Brain microvascular endothelial cell (primary cell): ENCODE results near the gene DUSP1.

Experiments used
- DNase-seq: peaks from one replicate; pipeline ENCODE4 v3.0.0-alpha.2; 2020
- H3K27ac ChIP-seq: fragments of 250-450 bp; sonication (Bioruptor Pico); 2 replicates; pipeline ENCODE4 v1.5.1; 2020; ENCODE audit warnings: mild to moderate bottlenecking, moderate library complexity
- H3K27me3 ChIP-seq: fragments of 250-450 bp; sonication (Bioruptor Pico); replicated peaks from 2 replicates; pipeline ENCODE4 v1.5.1; 2020; ENCODE audit warnings: mild to moderate bottlenecking
- H3K36me3 ChIP-seq: fragments of 250-450 bp; sonication (Bioruptor Pico); replicated peaks from 2 replicates; pipeline ENCODE4 v1.5.1; 2020; ENCODE audit warnings: mild to moderate bottlenecking
- H3K4me3 ChIP-seq: 2 replicates; pipeline ENCODE4 v1.5.1; 2011; ENCODE audit warnings: low read depth, mild to moderate bottlenecking, control low read depth, low read length, moderate library complexity
- in situ Hi-C: cut with HindIII; loops from 2 replicates; pipeline ENCODE4 v1.10.0; 2017; ENCODE audit warnings: low sequenced_read_pairs, low pct_ligation_motif_present
- TF ChIP-seq, protein P1 (sequence below): IDR thresholded peaks from 2 replicates; pipeline ENCODE4 v1.5.1; 2011; ENCODE audit warnings: low read depth, mild to moderate bottlenecking, moderate library complexity, low read length, control low read depth, inconsistent platforms; ENCODE audit errors: missing control alignments

DUSP1 gene

DNA sequence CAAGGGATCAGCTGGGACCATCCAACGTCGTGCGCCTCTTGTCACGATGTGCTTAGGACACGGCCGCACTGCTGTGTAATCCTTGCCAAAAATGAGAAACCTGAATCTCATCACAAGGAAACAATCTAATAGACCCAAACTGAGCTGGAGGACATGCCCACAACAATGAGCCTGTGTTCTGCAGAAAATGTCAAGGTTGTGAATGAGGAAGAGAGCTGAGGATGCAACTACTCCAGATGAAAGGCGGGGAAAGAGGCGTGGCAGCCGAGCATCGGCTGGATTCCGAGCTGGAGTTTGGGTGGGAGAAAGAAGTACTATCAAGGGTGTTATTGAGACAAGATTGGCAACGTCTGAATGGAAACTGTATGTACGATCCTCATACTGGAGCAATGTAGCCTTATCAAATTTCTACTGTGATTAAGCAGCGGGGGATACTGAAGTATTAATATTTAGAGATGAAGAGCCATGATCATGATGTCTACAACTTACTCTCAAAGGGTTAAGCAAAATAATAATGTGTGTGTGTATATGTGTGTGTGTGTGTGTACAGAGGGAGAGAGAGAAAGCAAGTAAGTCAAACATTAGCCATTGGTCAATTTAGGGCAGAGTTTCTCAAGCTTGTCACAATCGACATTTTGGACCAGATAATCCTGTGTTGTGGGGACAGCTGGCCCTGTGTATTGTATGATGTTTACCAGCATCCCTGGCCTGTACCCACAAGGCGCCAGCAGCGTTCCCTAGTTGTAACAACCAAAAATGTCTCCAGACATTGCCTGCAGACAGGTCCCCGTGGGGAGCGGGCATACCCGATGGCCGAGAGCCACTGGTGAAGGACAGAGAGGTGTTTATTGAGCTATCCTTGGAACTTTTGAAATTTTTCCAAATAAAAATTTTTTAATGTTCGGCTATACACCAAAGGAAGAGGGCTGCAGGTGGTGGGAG lies 46.5 kb downstream of the DUSP1 start:
- TF ChIP-seq, protein P1, sequence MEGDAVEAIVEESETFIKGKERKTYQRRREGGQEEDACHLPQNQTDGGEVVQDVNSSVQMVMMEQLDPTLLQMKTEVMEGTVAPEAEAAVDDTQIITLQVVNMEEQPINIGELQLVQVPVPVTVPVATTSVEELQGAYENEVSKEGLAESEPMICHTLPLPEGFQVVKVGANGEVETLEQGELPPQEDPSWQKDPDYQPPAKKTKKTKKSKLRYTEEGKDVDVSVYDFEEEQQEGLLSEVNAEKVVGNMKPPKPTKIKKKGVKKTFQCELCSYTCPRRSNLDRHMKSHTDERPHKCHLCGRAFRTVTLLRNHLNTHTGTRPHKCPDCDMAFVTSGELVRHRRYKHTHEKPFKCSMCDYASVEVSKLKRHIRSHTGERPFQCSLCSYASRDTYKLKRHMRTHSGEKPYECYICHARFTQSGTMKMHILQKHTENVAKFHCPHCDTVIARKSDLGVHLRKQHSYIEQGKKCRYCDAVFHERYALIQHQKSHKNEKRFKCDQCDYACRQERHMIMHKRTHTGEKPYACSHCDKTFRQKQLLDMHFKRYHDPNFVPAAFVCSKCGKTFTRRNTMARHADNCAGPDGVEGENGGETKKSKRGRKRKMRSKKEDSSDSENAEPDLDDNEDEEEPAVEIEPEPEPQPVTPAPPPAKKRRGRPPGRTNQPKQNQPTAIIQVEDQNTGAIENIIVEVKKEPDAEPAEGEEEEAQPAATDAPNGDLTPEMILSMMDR, result no peak
- Histone ChIP-seq H3K36me3 (no peaks in the 10 kb centered on the region), H3K27me3 (no peaks in the 10 kb centered on the region), H3K4me3 (no peak overlapping the region), H3K27ac (no peak overlapping the region)
- no peak for DNase-seq
- in situ Hi-C loops, result no loop called here

DNA sequence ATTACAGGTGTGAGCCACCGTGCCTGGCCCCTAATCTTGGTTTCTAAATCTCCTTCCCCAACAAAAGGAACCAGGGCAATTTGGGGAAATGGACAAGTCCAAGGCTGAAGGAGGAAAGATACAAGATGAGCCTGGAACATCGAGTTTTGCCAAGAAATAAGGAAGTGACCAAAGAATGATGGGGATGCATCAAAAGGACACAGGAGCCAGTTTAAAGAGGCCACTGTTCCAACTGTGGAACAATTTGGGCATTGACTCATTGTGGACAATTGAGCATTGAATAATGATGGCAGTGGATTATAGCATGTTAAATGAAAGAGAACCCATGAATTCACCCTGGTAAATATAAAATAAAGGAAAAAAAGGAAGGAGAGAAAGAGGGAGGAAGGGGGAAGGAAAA lies 47.5 kb downstream of the DUSP1 start:
- Histone ChIP-seq H3K36me3 (no peaks in the 10 kb centered on the region), H3K27me3 (no peaks in the 10 kb centered on the region), H3K27ac (no peak overlapping the region), H3K4me3 (no peak overlapping the region)
- TF ChIP-seq, protein P1, result no peak
- in situ Hi-C loops, result no loop called here
- DNase-seq, result no peak

DNA sequence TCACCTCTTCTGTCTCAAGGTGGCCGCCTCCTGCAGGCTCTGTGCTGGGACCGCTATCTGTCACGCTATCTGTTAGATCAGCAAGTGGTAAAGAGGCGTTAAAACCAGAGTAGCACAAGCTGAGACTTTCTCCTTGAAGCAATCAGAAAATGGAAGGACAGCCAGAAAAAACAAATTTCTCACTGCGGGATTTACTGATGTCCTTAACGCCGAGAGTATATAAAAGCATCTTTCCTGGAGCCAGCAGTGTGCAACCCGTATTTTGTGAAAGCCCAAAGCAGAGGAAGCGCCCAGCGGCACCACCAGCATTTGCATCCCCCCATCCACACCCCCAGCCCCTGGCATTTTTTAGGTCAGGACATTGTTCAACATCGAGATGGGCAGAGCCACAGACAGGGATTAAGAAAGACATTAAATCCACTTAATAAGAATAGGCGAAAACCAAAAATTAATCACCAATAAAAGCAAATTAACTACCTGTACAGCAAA lies 48.6 kb downstream of the DUSP1 start:
- H3K27me3 ChIP-seq, result no peaks in the 10 kb centered on the region
- H3K4me3 ChIP-seq, result no peak overlapping the region
- DNase-seq, result no peak
- no peak overlapping the region for H3K27ac ChIP-seq
- in situ Hi-C loops, result no loop called here
- TF ChIP-seq, protein P1, result no peak
- H3K36me3 ChIP-seq, result no peaks in the 10 kb centered on the region

DNA sequence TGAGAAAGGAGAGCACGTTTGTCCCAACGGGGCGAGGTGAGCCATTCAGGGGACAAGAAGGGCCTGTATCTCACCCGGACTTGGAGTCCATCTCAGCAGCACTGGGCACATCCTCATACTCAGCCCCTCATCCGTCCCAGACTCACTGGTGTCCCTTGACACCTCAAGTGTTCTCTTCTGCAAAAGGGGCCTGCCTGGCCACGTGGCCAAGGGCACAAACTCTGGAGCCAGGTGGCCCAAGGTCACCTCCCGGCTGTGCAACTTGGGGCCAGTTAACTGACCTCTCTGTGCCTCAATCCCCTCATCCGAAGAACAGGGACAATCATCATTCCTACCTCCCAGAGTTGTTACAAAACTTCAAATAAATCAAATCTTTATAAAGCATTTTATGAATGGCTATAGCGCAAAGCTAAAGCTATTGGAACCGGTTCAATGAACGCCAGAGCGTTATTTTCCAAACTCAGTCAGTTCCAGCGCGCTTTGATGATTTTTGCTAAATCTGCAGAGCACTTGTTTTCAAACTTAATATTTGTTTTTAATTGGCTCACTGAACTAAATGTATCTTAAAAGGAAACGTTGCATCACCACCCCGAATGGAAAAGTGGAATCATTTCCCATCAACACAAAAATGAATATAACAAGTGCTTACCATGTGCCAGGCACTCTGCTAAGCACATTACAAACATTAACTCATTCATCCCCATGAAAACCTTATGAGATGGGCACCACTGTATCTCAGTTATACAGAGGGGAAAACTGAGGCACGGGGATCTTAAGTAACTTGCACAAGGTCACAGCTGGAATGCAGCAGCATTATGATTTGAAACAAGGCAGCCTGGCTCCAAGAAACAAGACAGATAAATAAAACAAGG lies 49.3 kb downstream of the DUSP1 start:
- DNase-seq, result no peak
- H3K4me3 ChIP-seq, result no peak overlapping the region
- no peaks in the 10 kb centered on the region for H3K27me3 ChIP-seq
- no peak overlapping the region for H3K27ac ChIP-seq
- in situ Hi-C loops, result no loop called here
- TF ChIP-seq, protein P1, result no peak
- no peaks in the 10 kb centered on the region for H3K36me3 ChIP-seq

DNA sequence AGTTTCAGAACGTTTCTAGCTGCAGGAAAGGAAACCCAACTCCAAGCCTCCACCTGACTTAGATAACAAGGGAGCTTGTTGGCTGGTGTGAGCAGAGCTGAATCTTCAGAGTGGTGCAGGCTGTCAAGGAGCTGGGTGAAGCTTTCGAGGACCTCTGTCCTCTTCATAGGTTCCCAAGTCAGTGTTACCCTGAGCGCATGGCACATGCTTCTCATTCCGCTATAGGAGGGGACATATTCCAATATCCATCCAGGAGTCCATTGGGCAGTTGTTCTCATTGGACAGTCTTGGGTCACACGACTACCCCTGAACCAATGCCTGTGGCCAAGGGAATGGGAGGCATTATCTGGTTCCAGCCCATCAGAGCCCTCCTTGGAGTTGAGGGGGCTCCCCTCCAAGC lies 50.3 kb downstream of the DUSP1 start:
- DNase-seq, result no peak
- no peak overlapping the region for H3K4me3 ChIP-seq
- in situ Hi-C loops, result no loop called here
- TF ChIP-seq, protein P1, result no peak
- no peaks in the 10 kb centered on the region for H3K27me3 ChIP-seq
- H3K27ac ChIP-seq, result no peak overlapping the region
- H3K36me3 ChIP-seq, result no peaks in the 10 kb centered on the region
